HepG2 (cell line): Measurements from ENCODE around the gene IMMT. TPM values are rescaled to one million over a fixed set of nuclear protein-coding genes. Genes with fewer than 3 reads are reported as not detected.

Experiments used
- ATAC-seq: fragments of 200-7000 bp; cut with Tn5 transposase; 3 replicates; pipeline ENCODE4 v1.9.1; 2020; ENCODE audit warnings: mild to moderate bottlenecking, moderate library complexity
- BruUV-seq: library from RNA; stranded (reverse); fragments of 400-500 nt; replicated peaks from 2 replicates; lab custom pipeline; 2021; lab: Mats Ljungman, UMichigan
- CTCF ChIA-PET: fragments of 300-600 bp; formaldehyde crosslinking; extraction: SDS; loops from one replicate; lab custom pipeline; 2021; ENCODE audit warnings: low total read pairs, inconsistent platforms, low intra/inter-chr PET ratio; lab: Yijun Ruan, JAX
- POLR2A ChIA-PET: fragments of 350-600 bp; sonication (Branson Sonifier 250); formaldehyde crosslinking; loops from one replicate; lab custom pipeline; 2020; ENCODE audit warnings: antibody characterized with exemption, inconsistent platforms; lab: Yijun Ruan, JAX
- DNase-seq: peaks from one replicate; pipeline ENCODE4 v3.0.0-alpha.2; 2015; ENCODE audit warnings: low spot score
- FAIRE-seq: peaks from 3 replicates; lab custom pipeline; 2011; peaks lifted over from hg19 to GRCh38; lab: Jason Lieb, UNC
- H2AFZ ChIP-seq: one replicate; pipeline ENCODE4 v1.6.1; 2011; ENCODE audit warnings: low read length, inconsistent platforms
- H3K27ac ChIP-seq: fragments of 300-600 bp; 3 replicates; pipeline ENCODE4 v1.8.0; 2011; ENCODE audit warnings: mixed run types, mild to moderate bottlenecking, mixed read lengths, low read length, inconsistent platforms; ENCODE audit not compliant: insufficient read depth; ENCODE audit errors: extremely low read length
- H3K27me3 ChIP-seq, 2 experiments: fragments of 200-600 bp in 1 of 2; 2 replicates in 1 of 2; 3 replicates in 1 of 2; pipeline versions ENCODE4 v1.6.0 to v1.8.0; 2011; ENCODE audit warnings: low read length in 2 of 2, mild to moderate bottlenecking in 2 of 2, moderate library complexity in 2 of 2, inconsistent platforms in 1 of 2; ENCODE audit not compliant: insufficient read depth in 2 of 2, control insufficient read depth in 1 of 2
- H3K36me3 ChIP-seq, 2 experiments: fragments of 200-600 bp in 1 of 2; replicated peaks in 1 of 2; 2 replicates in 1 of 2; 3 replicates in 1 of 2; pipeline versions ENCODE4 v1.5.1 to v1.8.0; 2011; ENCODE audit warnings: low read length in 2 of 2, inconsistent platforms in 1 of 2; ENCODE audit not compliant: insufficient read depth in 2 of 2, control insufficient read depth in 1 of 2
- H3K4me1 ChIP-seq: 2 replicates; pipeline ENCODE4 v1.5.1; 2012; ENCODE audit warnings: low read length, inconsistent platforms; ENCODE audit not compliant: insufficient read depth
- H3K4me2 ChIP-seq: 2 replicates; pipeline ENCODE4 v1.6.0; 2011; ENCODE audit warnings: low read depth, low read length, inconsistent platforms
- H3K4me3 ChIP-seq, 3 experiments: fragments of 200-600 bp in 1 of 3; sonication (generic), shearing (Covaris generic) in 1 of 3; replicated peaks in 1 of 3; 2 replicates each; pipeline ENCODE4 v1.5.1; 2011 to 2016; ENCODE audit warnings: low read length in 3 of 3, inconsistent platforms in 2 of 3, low read depth in 2 of 3, mild to moderate bottlenecking in 2 of 3, control low read depth in 1 of 3, mixed read lengths in 1 of 3; ENCODE audit not compliant: insufficient read depth in 1 of 3
- H3K79me2 ChIP-seq: one replicate; pipeline ENCODE4 v1.6.1; 2011; ENCODE audit warnings: low read length, inconsistent platforms; ENCODE audit not compliant: insufficient read depth
- H3K9ac ChIP-seq: 2 replicates; pipeline ENCODE4 v1.6.0; 2011; ENCODE audit warnings: mild to moderate bottlenecking, low read depth, low read length, inconsistent platforms; ENCODE audit not compliant: insufficient read depth
- H3K9me3 ChIP-seq: 2 replicates; pipeline ENCODE4 v1.5.1; 2012; ENCODE audit warnings: mild to moderate bottlenecking, low read length
- H4K20me1 ChIP-seq: 2 replicates; pipeline ENCODE4 v1.6.0; 2011; ENCODE audit warnings: inconsistent platforms, mild to moderate bottlenecking, low read length, moderate library complexity; ENCODE audit not compliant: insufficient read depth
- ATF1 ChIP-seq: IDR thresholded peaks from 2 replicates; pipeline ENCODE4 v1.6.1; 2016; ENCODE audit warnings: mild to moderate bottlenecking, control low read depth
- DNMT3B ChIP-seq: conservative IDR thresholded peaks from 2 replicates; pipeline ENCODE4 v1.6.1; 2016; ENCODE audit warnings: missing biosample characterization, control low read depth
- FIP1L1 ChIP-seq: fragments of 200-400 bp; formaldehyde crosslinking; IDR thresholded peaks from 2 replicates; pipeline ENCODE4 v1.6.1; 2018; ENCODE audit warnings: low read depth, mild to moderate bottlenecking, low read length, moderate library complexity, borderline replicate concordance; ENCODE audit not compliant: insufficient read depth
- NKX3-1 ChIP-seq: sonication (generic); formaldehyde crosslinking; IDR thresholded peaks from 2 replicates; pipeline ENCODE4 v1.5.0; 2020; ENCODE audit warnings: missing genetic modification reagents
- PRPF4 ChIP-seq: fragments of 200-400 bp; formaldehyde crosslinking; IDR thresholded peaks from 2 replicates; pipeline ENCODE4 v1.6.1; 2016; ENCODE audit warnings: low read length, low read depth; ENCODE audit not compliant: poor library complexity, severe bottlenecking
- SMARCE1 ChIP-seq: fragments of 450-650 bp; IDR thresholded peaks from 2 replicates; pipeline ENCODE4 v1.6.1; 2017; ENCODE audit warnings: borderline replicate concordance
- SP1 ChIP-seq, 2 experiments: fragments of 450-650 bp in 1 of 2; sonication (generic) in 1 of 2; formaldehyde crosslinking in 1 of 2; IDR thresholded peaks; 2 replicates each; pipeline versions ENCODE4 v1.4.0 to v1.6.1; 2016 to 2020; ENCODE audit warnings: missing genetic modification reagents in 1 of 2
- TEAD2 ChIP-seq: sonication (generic); formaldehyde crosslinking; IDR thresholded peaks from 2 replicates; pipeline ENCODE4 v1.9.0; 2021; ENCODE audit warnings: missing genetic modification reagents
- ZNF333 ChIP-seq: sonication (generic); formaldehyde crosslinking; IDR thresholded peaks from 2 replicates; pipeline ENCODE4 v1.4.0; 2020; ENCODE audit warnings: mild to moderate bottlenecking, missing genetic modification reagents, borderline replicate concordance
- ZNF460 ChIP-seq: sonication (generic); formaldehyde crosslinking; IDR thresholded peaks from 2 replicates; pipeline ENCODE4 v1.5.1; 2020; ENCODE audit warnings: missing genetic modification reagents, mild to moderate bottlenecking, borderline replicate concordance
- WGBS: methylation state at CpG from one replicate; pipeline ENCODE4 v1.1.6; 2017; ENCODE audit warnings: low lambda C conversion rate; 5-methylcytosine and 5-hydroxymethylcytosine counted together
- in situ Hi-C: cut with HindIII; loops from 2 replicates; pipeline ENCODE4 v1.10.0; 2017; ENCODE audit warnings: low pct_unique_long_range_greater_than_20kb; ENCODE audit not compliant: extremely low pct_ligation_motif_present
- intact Hi-C: fragments of 100-400 bp; cut with micrococcal nuclease; formaldehyde crosslinking; loops from one replicate; pipeline ENCODE4 v1.10.0; 2022; ENCODE audit not compliant: unreplicated experiment
- polyA plus RNA-seq, 8 experiments: library from polyadenylated mRNA; depleted of rRNA in 3 of 8; stranded (reverse) in 7 of 8; unstranded in 1 of 8; fragments of >200 nt; fragmentation: Illumina TruSeq in 4 of 8; extraction: Trizol in 4 of 8; gene quantifications; 2 replicates each; pipeline versions ENCODE4 v1.2.1 to v1.2.3, GENCODE V29; 2011 to 2016; ENCODE audit warnings: low read depth in 4 of 8, missing spikeins in 1 of 8, mixed read lengths in 1 of 8; ENCODE audit not compliant: insufficient read depth in 1 of 8
- total RNA-seq, 5 experiments: library from RNA; depleted of rRNA; stranded (reverse); fragments of >200 nt; fragmentation: Illumina TruSeq; extraction: Trizol; gene quantifications; 2 replicates each; pipeline ENCODE4 v1.2.3, GENCODE V29; 2016; ENCODE audit warnings: low read depth in 1 of 5
- TF ChIP-seq, protein P1 (sequence below): sonication (generic); formaldehyde crosslinking; IDR thresholded peaks from 2 replicates; pipeline ENCODE4 v1.4.0; 2020; ENCODE audit warnings: missing genetic modification reagents
- TF ChIP-seq, protein P2 (sequence below): sonication (generic); formaldehyde crosslinking; IDR thresholded peaks from 2 replicates; pipeline ENCODE4 v1.8.0; 2022; ENCODE audit warnings: mild to moderate bottlenecking, missing genetic modification reagents, moderate library complexity
- TF ChIP-seq, protein P3 (sequence below): sonication (generic); formaldehyde crosslinking; IDR thresholded peaks from 2 replicates; pipeline ENCODE4 v1.4.0; 2020; ENCODE audit warnings: mild to moderate bottlenecking, low read depth, missing genetic modification reagents

IMMT gene
- total and polyA plus RNA-seq, 2 of the 13 experiments (the other 11 are each of a cell fraction or from before 2014, with no cell fraction given), result 63.5 to 119 TPM

DNA sequence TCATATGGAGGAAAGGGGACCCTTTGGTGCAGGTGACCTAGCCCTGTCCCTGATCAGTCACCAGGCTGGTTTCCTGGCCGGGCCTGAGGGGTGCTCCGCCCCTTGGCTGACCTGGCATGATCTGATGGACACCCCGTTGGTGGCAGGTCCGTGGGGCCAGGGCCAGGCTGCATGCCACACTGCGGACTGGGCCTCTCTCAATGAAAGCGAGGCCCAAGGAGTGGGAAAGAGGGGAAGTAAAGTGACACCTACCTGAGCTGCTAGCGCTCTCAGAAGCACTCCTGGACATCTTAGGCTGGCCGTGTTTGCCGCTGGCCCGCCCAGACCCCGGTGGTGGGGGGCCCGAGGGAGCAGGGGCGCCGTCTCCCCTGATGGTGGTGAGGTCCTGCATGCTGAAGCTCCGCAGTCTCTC, 37.1 kb upstream of the IMMT start (continued):
- TF ChIP-seq, protein P1, sequence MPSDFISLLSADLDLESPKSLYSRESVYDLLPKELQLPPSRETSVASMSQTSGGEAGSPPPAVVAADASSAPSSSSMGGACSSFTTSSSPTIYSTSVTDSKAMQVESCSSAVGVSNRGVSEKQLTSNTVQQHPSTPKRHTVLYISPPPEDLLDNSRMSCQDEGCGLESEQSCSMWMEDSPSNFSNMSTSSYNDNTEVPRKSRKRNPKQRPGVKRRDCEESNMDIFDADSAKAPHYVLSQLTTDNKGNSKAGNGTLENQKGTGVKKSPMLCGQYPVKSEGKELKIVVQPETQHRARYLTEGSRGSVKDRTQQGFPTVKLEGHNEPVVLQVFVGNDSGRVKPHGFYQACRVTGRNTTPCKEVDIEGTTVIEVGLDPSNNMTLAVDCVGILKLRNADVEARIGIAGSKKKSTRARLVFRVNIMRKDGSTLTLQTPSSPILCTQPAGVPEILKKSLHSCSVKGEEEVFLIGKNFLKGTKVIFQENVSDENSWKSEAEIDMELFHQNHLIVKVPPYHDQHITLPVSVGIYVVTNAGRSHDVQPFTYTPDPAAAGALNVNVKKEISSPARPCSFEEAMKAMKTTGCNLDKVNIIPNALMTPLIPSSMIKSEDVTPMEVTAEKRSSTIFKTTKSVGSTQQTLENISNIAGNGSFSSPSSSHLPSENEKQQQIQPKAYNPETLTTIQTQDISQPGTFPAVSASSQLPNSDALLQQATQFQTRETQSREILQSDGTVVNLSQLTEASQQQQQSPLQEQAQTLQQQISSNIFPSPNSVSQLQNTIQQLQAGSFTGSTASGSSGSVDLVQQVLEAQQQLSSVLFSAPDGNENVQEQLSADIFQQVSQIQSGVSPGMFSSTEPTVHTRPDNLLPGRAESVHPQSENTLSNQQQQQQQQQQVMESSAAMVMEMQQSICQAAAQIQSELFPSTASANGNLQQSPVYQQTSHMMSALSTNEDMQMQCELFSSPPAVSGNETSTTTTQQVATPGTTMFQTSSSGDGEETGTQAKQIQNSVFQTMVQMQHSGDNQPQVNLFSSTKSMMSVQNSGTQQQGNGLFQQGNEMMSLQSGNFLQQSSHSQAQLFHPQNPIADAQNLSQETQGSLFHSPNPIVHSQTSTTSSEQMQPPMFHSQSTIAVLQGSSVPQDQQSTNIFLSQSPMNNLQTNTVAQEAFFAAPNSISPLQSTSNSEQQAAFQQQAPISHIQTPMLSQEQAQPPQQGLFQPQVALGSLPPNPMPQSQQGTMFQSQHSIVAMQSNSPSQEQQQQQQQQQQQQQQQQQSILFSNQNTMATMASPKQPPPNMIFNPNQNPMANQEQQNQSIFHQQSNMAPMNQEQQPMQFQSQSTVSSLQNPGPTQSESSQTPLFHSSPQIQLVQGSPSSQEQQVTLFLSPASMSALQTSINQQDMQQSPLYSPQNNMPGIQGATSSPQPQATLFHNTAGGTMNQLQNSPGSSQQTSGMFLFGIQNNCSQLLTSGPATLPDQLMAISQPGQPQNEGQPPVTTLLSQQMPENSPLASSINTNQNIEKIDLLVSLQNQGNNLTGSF, result no peak
- TF ChIP-seq, protein P2, sequence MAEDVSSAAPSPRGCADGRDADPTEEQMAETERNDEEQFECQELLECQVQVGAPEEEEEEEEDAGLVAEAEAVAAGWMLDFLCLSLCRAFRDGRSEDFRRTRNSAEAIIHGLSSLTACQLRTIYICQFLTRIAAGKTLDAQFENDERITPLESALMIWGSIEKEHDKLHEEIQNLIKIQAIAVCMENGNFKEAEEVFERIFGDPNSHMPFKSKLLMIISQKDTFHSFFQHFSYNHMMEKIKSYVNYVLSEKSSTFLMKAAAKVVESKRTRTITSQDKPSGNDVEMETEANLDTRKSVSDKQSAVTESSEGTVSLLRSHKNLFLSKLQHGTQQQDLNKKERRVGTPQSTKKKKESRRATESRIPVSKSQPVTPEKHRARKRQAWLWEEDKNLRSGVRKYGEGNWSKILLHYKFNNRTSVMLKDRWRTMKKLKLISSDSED, result no peak
- TF ChIP-seq NKX3-1, result no peak
- TF ChIP-seq, all 625 proteins: peak for 2

DNA sequence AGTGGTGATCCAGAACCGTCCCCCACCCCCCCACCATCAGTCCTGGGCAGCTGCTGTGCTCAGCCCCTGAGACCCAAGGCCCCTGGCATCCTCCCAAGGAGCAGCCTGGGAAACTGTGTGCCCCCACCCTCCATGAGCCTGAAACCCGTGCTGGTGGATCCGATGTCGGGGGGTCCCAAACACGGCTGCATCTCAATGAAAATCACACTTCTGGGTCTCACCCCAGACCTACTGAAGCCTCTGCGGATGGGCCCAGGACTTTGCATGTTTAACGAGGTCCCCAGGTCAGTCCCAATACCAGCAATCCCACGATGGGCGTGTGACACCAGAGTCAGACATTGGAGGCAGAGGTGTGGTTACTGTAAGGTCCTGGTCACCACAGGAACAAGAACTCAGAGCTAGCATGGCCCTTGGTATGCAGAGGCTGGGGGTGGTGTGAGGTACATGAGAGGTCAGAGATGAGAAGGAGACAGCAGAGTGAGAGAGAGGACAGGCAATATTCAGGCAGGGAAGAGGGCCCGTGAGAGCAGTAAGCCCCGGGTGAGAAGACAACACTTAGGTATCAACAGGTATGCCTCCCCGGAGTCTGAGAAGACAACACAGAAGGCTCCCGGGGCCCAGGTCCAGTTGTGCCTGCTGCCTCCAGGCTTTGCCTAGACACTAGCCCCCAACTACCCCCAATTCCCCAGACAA, 36.6 kb upstream of the IMMT start:
- POLR2A ChIA-PET, result no interaction called here
- intact Hi-C loops, result no loop called here
- 38% methylated on average over 9 of the region's 13 CpGs for WGBS
- no peak for TF ChIP-seq ATF1 (CRISPR knock-in tag)
- TF ChIP-seq SP1 (IDR thresholded peaks at IDR 0.05), result no peak
- TF ChIP-seq SP1 (CRISPR knock-in tag; IDR thresholded peaks at IDR 0.05), result no peak
- TF ChIP-seq ZNF333 (CRISPR knock-in tag), result no peak
- no peak for TF ChIP-seq SMARCE1
- no peak for TF ChIP-seq ZNF460
- TF ChIP-seq PRPF4, result no peak
- TF ChIP-seq FIP1L1, result no peak
- TF ChIP-seq, protein P3, sequence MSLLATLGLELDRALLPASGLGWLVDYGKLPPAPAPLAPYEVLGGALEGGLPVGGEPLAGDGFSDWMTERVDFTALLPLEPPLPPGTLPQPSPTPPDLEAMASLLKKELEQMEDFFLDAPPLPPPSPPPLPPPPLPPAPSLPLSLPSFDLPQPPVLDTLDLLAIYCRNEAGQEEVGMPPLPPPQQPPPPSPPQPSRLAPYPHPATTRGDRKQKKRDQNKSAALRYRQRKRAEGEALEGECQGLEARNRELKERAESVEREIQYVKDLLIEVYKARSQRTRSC, result no peak
- no peak for TF ChIP-seq DNMT3B (CRISPR knock-in tag)
- TF ChIP-seq TEAD2 (CRISPR knock-in tag), result no peak

More for the DNA sequence above, 36.6 kb upstream of the IMMT start:
- Histone ChIP-seq H3K79me2 (no peaks in the 10 kb centered on the region), H3K4me2 (0 out of 2 replicates have a peak overlapping the region, but pooled peaks have one; percentile 13), H2AFZ (no peak overlapping the region), H3K4me1 (peaks cover 34% of the 10 kb centered on the region), H3K36me3 (no peaks in the 10 kb centered on the region), H3K9me3 (no peaks in the 10 kb centered on the region), H3K4me3 (no peak overlapping the region), H3K27ac (no peak overlapping the region), H3K27me3 (0 out of 5 replicates have a peak, but pooled peaks cover 2 to 10% of the 10 kb centered on the region in 2 experiments), H3K9ac (no peak overlapping the region), H4K20me1 (no peaks in the 10 kb centered on the region)
- FAIRE-seq (no peak), DNase-seq (no peak), ATAC-seq (peak; percentile 15)
- CTCF ChIA-PET, result no interaction called here
- no TSS peak for BruUV-seq
- in situ Hi-C loops, result no loop called here
